Neuron (in vitro differentiated cells): Measurements from ENCODE around the gene CCDC28A.
"Not testable (repeated sequence)": the region's sequence is repeated elsewhere in the genome, so short reads cannot be mapped to it uniquely, and the experiment has no call there.

ENCODE experiments used
- H2AFZ ChIP-seq: one replicate; pipeline ENCODE4 v1.6.1; 2013; ENCODE audit warnings: low read depth, mild to moderate bottlenecking, inconsistent platforms, low read length, moderate library complexity
- H3K27me3 ChIP-seq: one replicate; pipeline ENCODE4 v1.6.1; 2013; ENCODE audit warnings: low read length; ENCODE audit not compliant: insufficient read depth
- H3K36me3 ChIP-seq: one replicate; pipeline ENCODE4 v1.6.1; 2013; ENCODE audit warnings: low read length; ENCODE audit not compliant: insufficient read depth
- H3K4me1 ChIP-seq: one replicate; pipeline ENCODE4 v1.6.1; 2013; ENCODE audit warnings: low read length; ENCODE audit not compliant: insufficient read depth
- H3K4me3 ChIP-seq: 2 replicates; pipeline ENCODE4 v1.5.1; 2013; ENCODE audit warnings: mild to moderate bottlenecking, low read length, moderate library complexity
- H3K9me3 ChIP-seq: one replicate; pipeline ENCODE4 v1.6.1; 2013; ENCODE audit warnings: low read length

CCDC28A gene

GRCh38 chr6:138773177-138774091 lies at the start of gene CCDC28A:
CCDC28A (plus strand) TSS chr6:138773769; CDS start chr6:138776121, 2,352 bp downstream.
- peaks cover 18% of the 10 kb centered on the region for H3K4me1 ChIP-seq
- H3K9me3 ChIP-seq = no peaks in the 10 kb centered on the region
- no peaks in the 10 kb centered on the region for H3K27me3 ChIP-seq
- peaks cover 3% of the 10 kb centered on the region for H3K36me3 ChIP-seq
- H2AFZ ChIP-seq = peak within 1 kb of the TSS; percentile 87
- peak within 1 kb of the TSS; percentile 68 for H3K4me3 ChIP-seq

DNA sequence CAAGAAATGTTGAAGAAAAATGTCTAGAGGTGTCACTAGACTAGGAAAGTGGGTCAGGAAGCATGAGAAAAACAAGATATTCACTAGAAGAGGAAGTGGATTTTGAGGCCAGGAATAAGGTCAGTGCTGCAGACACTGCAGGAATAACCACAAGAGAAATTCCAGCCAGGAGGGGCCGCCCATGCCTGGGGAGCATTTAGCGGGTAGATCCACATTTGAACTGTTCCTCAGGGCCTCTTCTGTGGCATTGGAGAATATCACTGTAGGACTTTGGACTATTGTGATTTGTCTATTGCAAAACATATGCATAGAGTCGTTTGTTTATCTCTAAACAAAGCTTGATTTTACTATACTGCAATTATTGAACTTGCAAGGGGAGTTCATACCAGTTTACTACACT lies 49.6 kb upstream of the CCDC28A start:
- Histone ChIP-seq H3K27me3 (no peaks in the 10 kb centered on the region), H3K4me3 (no peak overlapping the region), H3K9me3 (no peaks in the 10 kb centered on the region)

DNA sequence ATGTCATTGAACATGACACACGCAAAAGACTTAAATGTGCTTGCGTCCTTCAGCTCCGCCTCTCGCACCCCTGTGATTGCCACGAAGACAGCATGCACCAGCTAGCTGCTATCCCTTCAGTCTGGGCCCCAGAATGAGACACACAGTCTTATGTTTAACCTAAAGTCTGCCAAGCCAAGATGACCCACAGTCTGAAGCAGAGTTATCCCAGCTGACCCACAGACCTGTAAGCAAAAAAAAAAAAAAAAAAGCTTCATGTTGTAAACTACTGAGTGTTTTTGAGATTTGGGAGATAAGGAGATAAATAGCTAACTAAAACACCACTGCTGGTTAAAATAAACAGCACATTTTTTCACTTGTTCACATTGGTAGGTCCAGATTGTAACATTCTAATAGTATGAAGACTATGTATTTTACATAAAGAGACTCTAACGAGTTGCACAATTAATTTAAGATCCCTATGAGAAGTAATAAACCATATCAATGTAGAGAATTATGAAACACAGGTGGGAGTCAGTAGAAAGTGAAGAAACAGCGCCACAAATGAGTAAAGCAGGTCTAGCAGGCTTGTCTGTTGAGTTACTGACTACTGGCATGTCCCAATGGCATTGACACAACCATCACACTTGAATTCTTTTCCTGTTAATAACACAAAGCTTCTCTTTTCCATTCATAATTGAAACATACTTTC lies 47.4 kb upstream of the CCDC28A start:
- no peak overlapping the region for H3K4me3 ChIP-seq
- H3K4me1 ChIP-seq = peaks cover 14% of the 10 kb centered on the region
- no peaks in the 10 kb centered on the region for H3K36me3 ChIP-seq
- H3K27me3 ChIP-seq = no peaks in the 10 kb centered on the region
- no peak overlapping the region for H2AFZ ChIP-seq
- H3K9me3 ChIP-seq = no peaks in the 10 kb centered on the region

More for the DNA sequence above, 49.6 kb upstream of the CCDC28A start:
- Histone ChIP-seq H3K36me3 (no peaks in the 10 kb centered on the region), H2AFZ (no peak overlapping the region), H3K4me1 (peaks cover 14% of the 10 kb centered on the region)

DNA sequence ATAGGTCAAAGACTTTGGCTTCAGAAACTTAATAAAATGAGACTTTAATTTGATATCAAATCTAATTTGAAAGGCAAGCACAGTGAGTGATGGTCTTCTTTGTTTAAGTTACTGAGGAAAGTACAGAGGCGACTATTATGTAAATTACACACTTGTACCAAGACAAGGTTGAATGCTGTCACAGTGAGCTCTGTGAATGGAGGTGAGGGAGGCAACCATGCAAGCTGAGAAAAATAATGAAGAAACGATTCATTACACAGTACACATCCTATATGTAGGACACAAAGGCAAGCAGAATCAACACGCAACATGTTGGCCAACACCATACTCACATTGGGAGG lies 46.8 kb upstream of the CCDC28A start:
- Histone ChIP-seq H3K9me3 (no peaks in the 10 kb centered on the region), H3K36me3 (no peaks in the 10 kb centered on the region), H3K4me3 (no peak overlapping the region), H3K27me3 (no peaks in the 10 kb centered on the region), H2AFZ (no peak overlapping the region), H3K4me1 (peaks cover 14% of the 10 kb centered on the region)

DNA sequence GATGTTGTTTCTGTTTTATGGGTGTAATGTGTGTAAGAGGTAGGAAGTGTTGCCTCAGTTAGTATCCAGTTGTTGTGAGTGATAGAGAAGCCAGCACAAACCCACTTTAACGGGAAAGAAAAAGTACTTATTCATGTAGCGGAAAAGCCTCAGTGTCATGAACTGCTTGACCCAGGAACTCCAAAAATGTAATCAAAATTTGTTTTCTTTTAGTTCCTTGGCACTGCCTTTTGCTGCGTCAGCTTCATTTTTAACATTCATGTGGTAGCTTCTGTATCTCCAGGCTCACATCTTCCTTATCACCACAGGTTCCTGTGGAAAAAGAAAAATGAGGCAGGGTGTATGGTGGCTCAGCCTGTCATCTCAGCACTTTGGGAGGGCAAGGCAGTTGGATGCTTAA lies 46.4 kb upstream of the CCDC28A start:
- Histone ChIP-seq H3K36me3 (no peaks in the 10 kb centered on the region), H3K4me3 (no peak overlapping the region), H3K9me3 (no peaks in the 10 kb centered on the region)

GRCh38 chr6:138728662-138729061 lies 44.9 kb upstream of the CCDC28A start:
- Histone ChIP-seq H3K9me3 (no peaks in the 10 kb centered on the region), H2AFZ (no peak overlapping the region), H3K4me3 (no peak overlapping the region), H3K36me3 (no peaks in the 10 kb centered on the region), H3K27me3 (no peaks in the 10 kb centered on the region), H3K4me1 (peaks cover 7% of the 10 kb centered on the region)

More for the DNA sequence above, 46.4 kb upstream of the CCDC28A start:
- no peaks in the 10 kb centered on the region for H3K27me3 ChIP-seq
- H2AFZ ChIP-seq = no peak overlapping the region
- peaks cover 14% of the 10 kb centered on the region for H3K4me1 ChIP-seq

DNA sequence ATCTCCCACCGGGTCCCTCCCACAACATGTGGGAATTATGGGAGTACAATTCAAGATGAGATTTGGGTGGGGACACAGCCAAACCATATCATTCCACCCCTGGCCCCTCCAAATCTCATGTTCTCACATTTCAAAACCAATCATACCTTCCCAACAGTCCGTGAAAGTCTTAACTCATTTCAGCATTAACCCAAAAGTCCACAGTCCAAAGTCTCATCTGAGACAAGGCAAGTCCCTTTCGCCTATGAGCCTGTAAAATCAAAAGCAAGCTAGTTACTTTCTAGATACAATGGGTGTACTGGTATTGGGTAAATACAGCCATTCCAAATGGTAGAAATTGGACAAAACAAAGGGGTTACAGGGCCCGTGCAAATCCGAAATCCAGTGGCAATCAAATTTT lies 43.5 kb upstream of the CCDC28A start:
- not testable (repeated sequence) for H3K27me3 ChIP-seq, H2AFZ ChIP-seq, H3K4me3 ChIP-seq, H3K4me1 ChIP-seq, H3K36me3 ChIP-seq, H3K9me3 ChIP-seq

DNA sequence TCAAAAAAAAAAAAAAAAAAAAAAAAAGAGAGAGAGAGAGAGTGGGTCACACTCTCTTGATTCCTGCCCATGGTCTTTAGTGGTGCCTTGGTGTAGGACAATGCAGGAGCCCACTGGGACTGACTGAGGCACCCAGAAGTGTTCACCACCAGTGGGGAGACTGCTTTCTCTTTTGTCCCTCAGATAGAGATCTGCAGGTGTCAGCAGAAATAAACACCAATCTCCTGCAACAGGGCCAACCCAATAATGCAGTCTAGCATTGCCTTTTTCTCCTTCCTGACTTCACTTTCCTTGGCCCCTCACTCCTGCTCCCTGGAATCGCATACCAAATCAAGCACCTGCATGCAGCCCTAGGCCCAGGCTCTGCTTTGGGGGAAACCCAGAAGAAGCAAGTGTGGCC lies 39.0 kb upstream of the CCDC28A start:
- no peak overlapping the region for H2AFZ ChIP-seq
- H3K27me3 ChIP-seq = no peaks in the 10 kb centered on the region
- H3K9me3 ChIP-seq = no peaks in the 10 kb centered on the region
- H3K4me1 ChIP-seq = no peaks in the 10 kb centered on the region
- no peak overlapping the region for H3K4me3 ChIP-seq
- H3K36me3 ChIP-seq = no peaks in the 10 kb centered on the region

DNA sequence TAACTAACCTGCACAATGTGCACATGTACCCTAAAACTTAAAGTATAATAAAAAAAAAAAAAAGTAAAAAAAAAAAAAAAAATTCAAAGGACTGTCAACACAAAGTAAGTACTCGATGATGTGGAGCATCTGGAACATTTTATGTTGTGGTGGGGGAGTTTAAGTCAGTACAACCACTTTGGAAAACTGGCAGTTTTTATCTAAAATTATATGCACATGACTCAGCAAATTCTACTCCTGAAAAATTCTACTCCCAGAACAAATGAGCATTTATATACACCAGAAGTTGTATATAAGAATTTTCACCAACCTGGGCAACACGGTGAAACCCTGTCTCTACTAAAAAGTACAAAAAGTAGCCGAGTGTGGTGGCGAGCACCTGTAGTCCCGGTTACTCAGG lies 36.9 kb upstream of the CCDC28A start:
- Histone ChIP-seq H3K36me3 (no peaks in the 10 kb centered on the region), H3K4me1 (no peaks in the 10 kb centered on the region), H3K9me3 (no peaks in the 10 kb centered on the region), H3K27me3 (no peaks in the 10 kb centered on the region), H3K4me3 (no peak overlapping the region), H2AFZ (no peak overlapping the region)

- no peaks in the 10 kb centered on the region for H3K9me3 ChIP-seq
- no peaks in the 10 kb centered on the region for H3K4me1 ChIP-seq
- H2AFZ ChIP-seq = no peak overlapping the region
- H3K4me3 ChIP-seq = no peak overlapping the region
- no peaks in the 10 kb centered on the region for H3K36me3 ChIP-seq
- H3K27me3 ChIP-seq = no peaks in the 10 kb centered on the region
Measured at GRCh38 chr6:138752017-138752416, 21.6 kb upstream of the CCDC28A start.

DNA sequence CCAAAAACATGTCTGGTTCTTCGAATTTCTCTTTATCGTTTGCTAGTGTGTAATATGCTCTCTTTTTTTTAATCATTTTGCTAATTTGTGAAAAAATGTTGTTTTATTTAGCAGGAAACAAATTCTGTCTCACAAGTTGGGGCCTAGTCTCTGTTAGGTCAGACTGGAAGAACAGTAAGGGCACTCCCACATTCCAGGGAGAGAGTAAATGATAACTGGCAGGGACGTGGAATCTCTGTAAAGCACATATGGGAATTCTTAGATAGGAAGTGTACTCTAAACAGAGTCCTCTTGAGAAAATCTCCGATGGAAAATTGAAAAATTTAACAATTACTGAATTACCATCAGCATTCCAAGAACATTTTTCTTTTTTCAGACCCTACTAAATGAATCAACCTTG lies 16.4 kb upstream of the CCDC28A start:
- no peaks in the 10 kb centered on the region for H3K36me3 ChIP-seq
- no peaks in the 10 kb centered on the region for H3K9me3 ChIP-seq
- no peaks in the 10 kb centered on the region for H3K27me3 ChIP-seq
- no peaks in the 10 kb centered on the region for H3K4me1 ChIP-seq
- no peak overlapping the region for H3K4me3 ChIP-seq
- no peak overlapping the region for H2AFZ ChIP-seq

GRCh38 chr6:138765896-138766655 lies 7.5 kb upstream of the CCDC28A start:
- Histone ChIP-seq H3K27me3 (no peaks in the 10 kb centered on the region), H2AFZ (no peak overlapping the region), H3K4me1 (no peaks in the 10 kb centered on the region), H3K4me3 (no peak overlapping the region), H3K9me3 (no peaks in the 10 kb centered on the region), H3K36me3 (no peaks in the 10 kb centered on the region)

- peaks cover 13% of the 10 kb centered on the region for H3K4me1 ChIP-seq
- H3K4me3 ChIP-seq = no peak overlapping the region
- H3K9me3 ChIP-seq = no peaks in the 10 kb centered on the region
- H2AFZ ChIP-seq = no peak overlapping the region
- H3K36me3 ChIP-seq = no peaks in the 10 kb centered on the region
- no peaks in the 10 kb centered on the region for H3K27me3 ChIP-seq
Measured at GRCh38 chr6:138769102-138769676, 4.4 kb upstream of the CCDC28A start.
